Mucosa of descending colon (tissue), 3 donors: Measurements from ENCODE around the gene PDGFC. TPM values are rescaled to one million over a fixed set of nuclear protein-coding genes. Genes with fewer than 3 reads are reported as not detected.
"Not testable (repeated sequence)": the region's sequence is repeated elsewhere in the genome, so short reads cannot be mapped to it uniquely, and the experiment has no call there.

Experiments used
- ATAC-seq: fragments of 200-7000 bp; cut with Tn5 transposase; one replicate; pipeline ENCODE4 v1.9.1; 2020; ENCODE audit warnings: mild to moderate bottlenecking, moderate library complexity
- DNase-seq, 3 donors: peaks; one replicate each; pipeline ENCODE4 v3.0.0-alpha.2; 2020
- H3K36me3 ChIP-seq: fragments of 200-600 bp; one replicate; pipeline ENCODE4 v1.8.0; 2021; ENCODE audit warnings: low read depth, mild to moderate bottlenecking
- H3K4me1 ChIP-seq: fragments of 200-600 bp; one replicate; pipeline ENCODE4 v1.8.0; 2021; ENCODE audit warnings: low read depth, mild to moderate bottlenecking
- H3K4me3 ChIP-seq: fragments of 200-600 bp; one replicate; pipeline ENCODE4 v1.8.0; 2021; ENCODE audit warnings: mild to moderate bottlenecking
- H3K9me3 ChIP-seq: fragments of 200-600 bp; one replicate; pipeline ENCODE4 v1.8.0; 2021; ENCODE audit warnings: mild to moderate bottlenecking
- intact Hi-C, 2 donors: fragments of 100-400 bp; cut with DNase I in 1 of 2; cut with micrococcal nuclease in 1 of 2; formaldehyde crosslinking; loops; one replicate each; pipeline versions ENCODE4 v1.11.0 to v1.11.1; 2022; cut with DNase I, micrococcal nuclease
- total RNA-seq, 3 donors: library from RNA; stranded (reverse); fragmentation: NEBNext Ultra II Directional in 2 of 3; extraction: Animal tissue kit (Norgen Biotek cat#: 25700) in 2 of 3; gene quantifications; one replicate each; pipeline versions ENCODE4 v1.2.1 to v1.2.4, GENCODE V29; 2021 to 2023
- TF ChIP-seq, protein P1 (sequence below): fragments of 200-600 bp; IDR thresholded peaks from one replicate; pipeline ENCODE4 v1.8.0; 2022; ENCODE audit warnings: antibody characterized with exemption, mild to moderate bottlenecking
- donor health status: DM: no; HTN: no; CAD: no; lungs with moderate emphysema.
- donor health status: DM: no; HTN: no; CAD: no.
- donor health status: DM: no; HTN: yes; CAD: no.

The PDGFC gene
- total RNA-seq, 3 donors from 2014 or later, result 3.9 to 27.9 (median 6.1) TPM

- intact Hi-C loops, result no loop called here
- H3K4me1 ChIP-seq, result no peaks in the 10 kb centered on the region
- no peaks in the 10 kb centered on the region for H3K9me3 ChIP-seq
- DNase-seq (no peak), ATAC-seq (no peak)
- H3K36me3 ChIP-seq, result no peaks in the 10 kb centered on the region
- H3K4me3 ChIP-seq, result no peak overlapping the region
- TF ChIP-seq, protein P1, sequence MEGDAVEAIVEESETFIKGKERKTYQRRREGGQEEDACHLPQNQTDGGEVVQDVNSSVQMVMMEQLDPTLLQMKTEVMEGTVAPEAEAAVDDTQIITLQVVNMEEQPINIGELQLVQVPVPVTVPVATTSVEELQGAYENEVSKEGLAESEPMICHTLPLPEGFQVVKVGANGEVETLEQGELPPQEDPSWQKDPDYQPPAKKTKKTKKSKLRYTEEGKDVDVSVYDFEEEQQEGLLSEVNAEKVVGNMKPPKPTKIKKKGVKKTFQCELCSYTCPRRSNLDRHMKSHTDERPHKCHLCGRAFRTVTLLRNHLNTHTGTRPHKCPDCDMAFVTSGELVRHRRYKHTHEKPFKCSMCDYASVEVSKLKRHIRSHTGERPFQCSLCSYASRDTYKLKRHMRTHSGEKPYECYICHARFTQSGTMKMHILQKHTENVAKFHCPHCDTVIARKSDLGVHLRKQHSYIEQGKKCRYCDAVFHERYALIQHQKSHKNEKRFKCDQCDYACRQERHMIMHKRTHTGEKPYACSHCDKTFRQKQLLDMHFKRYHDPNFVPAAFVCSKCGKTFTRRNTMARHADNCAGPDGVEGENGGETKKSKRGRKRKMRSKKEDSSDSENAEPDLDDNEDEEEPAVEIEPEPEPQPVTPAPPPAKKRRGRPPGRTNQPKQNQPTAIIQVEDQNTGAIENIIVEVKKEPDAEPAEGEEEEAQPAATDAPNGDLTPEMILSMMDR, result no peak
Observed at GRCh38 chr4:156934259-156934635, 37.4 kb downstream of the PDGFC start.

DNA sequence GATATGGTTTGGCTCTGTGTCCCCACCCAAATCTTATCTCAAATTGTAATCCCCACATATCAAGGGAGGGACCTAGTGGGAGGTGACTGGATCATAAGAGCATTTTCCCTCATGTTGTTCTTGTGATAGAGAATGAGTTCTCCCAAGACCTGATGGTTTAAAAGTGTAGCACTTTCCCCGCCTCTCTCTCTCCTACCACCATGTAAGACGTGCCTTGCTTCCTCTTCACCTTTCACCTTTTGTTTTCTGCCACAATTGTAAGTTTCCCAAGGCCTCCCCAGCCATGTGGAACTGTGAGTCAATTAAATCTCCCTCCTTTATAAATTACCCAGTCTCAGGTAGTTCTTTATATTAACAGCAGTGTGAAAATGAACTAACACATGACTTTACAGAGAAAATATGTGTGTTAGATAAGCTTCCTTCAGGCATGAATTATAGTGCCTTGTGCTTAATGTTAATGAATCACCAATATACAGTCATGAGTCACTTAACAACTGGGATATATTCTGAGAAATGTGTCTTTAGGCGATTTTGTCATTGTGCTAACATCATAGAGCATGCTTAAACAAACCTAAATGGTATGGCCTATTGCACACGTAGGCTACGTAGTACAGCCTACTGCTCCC is 37.9 kb downstream of the PDGFC start:
- Histone ChIP-seq H3K9me3 (no peaks in the 10 kb centered on the region), H3K4me3 (no peak overlapping the region), H3K4me1 (no peaks in the 10 kb centered on the region), H3K36me3 (no peaks in the 10 kb centered on the region)
- intact Hi-C loops, result no loop called here
- DNase-seq (no peak), ATAC-seq (peak; percentile 49)
- TF ChIP-seq, protein P1, result no peak

GRCh38 chr4:156932360-156932759 is 39.2 kb downstream of the PDGFC start:
- H3K4me3 ChIP-seq, H3K9me3 ChIP-seq, H3K36me3 ChIP-seq, ATAC-seq, DNase-seq, H3K4me1 ChIP-seq, intact Hi-C loops: not testable (repeated sequence)

DNA sequence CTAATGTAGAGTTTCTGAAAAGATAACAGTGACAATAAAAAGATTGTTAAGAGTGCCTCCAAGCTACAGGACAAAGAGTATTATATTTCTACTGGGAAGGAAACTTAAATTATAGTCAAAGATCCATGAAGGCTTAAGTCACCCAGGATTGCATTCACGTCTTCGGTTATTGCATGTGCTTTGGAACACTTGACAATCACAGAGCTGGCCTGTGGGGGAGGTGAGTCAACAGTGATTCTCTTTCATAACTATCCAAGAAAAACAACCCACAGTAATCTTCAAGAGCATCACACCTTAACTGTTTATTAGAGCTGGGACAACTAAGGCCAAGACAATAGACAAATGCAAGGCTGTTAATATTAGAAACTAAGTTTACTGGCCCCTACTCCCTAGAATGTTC is 40.3 kb downstream of the PDGFC start:
- Histone ChIP-seq H3K9me3 (no peaks in the 10 kb centered on the region), H3K4me3 (no peak overlapping the region), H3K36me3 (no peaks in the 10 kb centered on the region), H3K4me1 (no peaks in the 10 kb centered on the region)
- intact Hi-C loops, result no loop called here
- DNase-seq (peak in 1 of 3 donors; percentile 21), ATAC-seq (no peak)
- TF ChIP-seq, protein P1, result no peak

DNA sequence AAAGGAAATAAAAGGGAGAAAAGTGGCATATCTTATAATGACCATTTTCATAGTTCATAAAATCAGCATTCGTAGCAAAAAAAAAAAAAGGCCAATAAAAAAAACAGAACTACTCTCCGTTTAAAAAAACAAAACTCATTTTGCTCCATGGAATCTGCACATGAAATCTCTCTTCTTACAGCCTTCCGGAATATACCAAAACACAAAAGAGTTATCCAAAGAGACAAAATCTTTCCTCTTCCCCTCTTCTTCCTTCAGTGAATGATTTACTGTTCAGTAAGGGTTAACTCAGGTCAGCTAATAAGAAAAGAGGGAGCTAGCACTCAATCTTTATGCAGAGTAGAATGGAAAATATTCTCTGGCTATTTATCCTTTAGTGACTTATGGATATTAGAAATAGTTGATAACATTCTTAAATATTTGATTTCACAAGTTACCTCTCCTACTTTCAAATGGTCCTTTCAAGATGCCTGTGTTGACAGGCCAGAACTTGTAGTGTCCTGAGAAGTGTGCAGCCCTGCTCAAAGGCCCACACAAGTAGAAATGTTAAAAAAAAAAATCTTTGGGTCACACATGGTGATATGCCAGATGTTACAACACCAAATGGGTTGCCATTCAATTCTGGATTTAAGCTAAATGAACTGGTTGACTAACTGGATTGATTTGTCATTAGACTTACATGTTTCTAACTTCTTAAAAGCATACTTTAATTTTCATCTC is 42.1 kb downstream of the PDGFC start:
- TF ChIP-seq, protein P1, result no peak
- ATAC-seq (no peak), DNase-seq (no peak)
- no peak overlapping the region for H3K4me3 ChIP-seq
- H3K4me1 ChIP-seq, result no peaks in the 10 kb centered on the region
- intact Hi-C loops, result no loop called here
- no peaks in the 10 kb centered on the region for H3K9me3 ChIP-seq
- no peaks in the 10 kb centered on the region for H3K36me3 ChIP-seq

DNA sequence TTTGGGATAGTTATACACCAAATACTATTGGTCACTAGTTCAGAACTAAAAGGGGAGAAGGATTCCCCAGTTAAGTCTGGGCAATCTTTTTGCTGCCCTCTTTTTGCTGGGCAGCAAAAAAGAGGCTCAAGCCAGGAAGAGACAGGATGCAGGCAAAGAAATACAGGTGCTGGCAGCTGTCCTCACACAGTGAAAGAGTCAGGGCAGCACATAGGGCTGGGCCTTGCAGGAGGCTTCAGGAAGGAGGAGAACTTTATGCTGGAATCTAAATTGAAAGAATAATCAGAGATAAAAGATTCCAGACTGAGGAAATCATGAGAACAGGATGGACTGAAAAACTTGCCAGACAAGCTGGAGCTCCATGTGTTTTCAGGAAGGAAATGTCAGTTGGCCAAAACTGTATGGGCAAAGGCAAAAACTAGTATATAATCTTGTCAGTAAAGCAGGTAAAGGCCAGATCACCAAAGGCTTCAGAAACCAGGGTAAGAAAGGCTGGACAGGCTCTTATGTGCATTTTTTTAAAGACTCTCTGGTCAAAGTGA is 46.8 kb downstream of the PDGFC start:
- H3K9me3 ChIP-seq, result no peaks in the 10 kb centered on the region
- no peak for ATAC-seq
- intact Hi-C loops, result no loop called here
- H3K4me1 ChIP-seq, result no peaks in the 10 kb centered on the region
- TF ChIP-seq, protein P1, result no peak
- H3K36me3 ChIP-seq, result no peaks in the 10 kb centered on the region
- no peak overlapping the region for H3K4me3 ChIP-seq
- no peak for DNase-seq
